AG09319 (cell line): Measurements from ENCODE around the gene SAFB2.

ENCODE experiments used
- DNase-seq: peaks from one replicate; pipeline ENCODE4 v3.0.0-alpha.2; 2010; ENCODE audit warnings: low read depth; ENCODE audit errors: extremely low read depth
- TF ChIP-seq, protein P1 (sequence below): IDR thresholded peaks from 2 replicates; pipeline ENCODE4 v1.5.1; 2011; ENCODE audit warnings: low read depth, mild to moderate bottlenecking, inconsistent platforms, low read length, moderate library complexity

Gene SAFB2

DNA sequence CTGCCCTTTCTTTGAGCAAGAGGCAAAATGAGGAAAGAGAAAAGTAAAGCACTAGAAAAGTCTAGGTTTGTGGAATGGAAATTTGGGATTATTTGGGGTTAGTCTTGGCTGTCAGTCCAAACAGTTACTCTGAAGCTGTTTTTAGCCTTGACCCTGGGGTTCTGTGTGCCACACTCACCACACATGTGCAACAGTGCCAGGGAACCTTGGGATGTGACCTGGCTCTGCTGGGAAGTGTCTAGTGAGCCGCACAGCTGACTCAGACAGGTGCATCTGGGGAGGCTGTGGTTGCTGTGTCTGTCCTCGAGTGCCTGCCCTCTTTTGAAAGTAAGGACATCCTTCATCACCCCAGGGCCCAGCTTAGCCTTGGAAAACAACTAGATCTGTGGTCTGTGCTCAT lies 41.9 kb upstream of the SAFB2 start:
- DNase-seq: no peak
- TF ChIP-seq, protein P1, sequence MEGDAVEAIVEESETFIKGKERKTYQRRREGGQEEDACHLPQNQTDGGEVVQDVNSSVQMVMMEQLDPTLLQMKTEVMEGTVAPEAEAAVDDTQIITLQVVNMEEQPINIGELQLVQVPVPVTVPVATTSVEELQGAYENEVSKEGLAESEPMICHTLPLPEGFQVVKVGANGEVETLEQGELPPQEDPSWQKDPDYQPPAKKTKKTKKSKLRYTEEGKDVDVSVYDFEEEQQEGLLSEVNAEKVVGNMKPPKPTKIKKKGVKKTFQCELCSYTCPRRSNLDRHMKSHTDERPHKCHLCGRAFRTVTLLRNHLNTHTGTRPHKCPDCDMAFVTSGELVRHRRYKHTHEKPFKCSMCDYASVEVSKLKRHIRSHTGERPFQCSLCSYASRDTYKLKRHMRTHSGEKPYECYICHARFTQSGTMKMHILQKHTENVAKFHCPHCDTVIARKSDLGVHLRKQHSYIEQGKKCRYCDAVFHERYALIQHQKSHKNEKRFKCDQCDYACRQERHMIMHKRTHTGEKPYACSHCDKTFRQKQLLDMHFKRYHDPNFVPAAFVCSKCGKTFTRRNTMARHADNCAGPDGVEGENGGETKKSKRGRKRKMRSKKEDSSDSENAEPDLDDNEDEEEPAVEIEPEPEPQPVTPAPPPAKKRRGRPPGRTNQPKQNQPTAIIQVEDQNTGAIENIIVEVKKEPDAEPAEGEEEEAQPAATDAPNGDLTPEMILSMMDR: no peak

DNA sequence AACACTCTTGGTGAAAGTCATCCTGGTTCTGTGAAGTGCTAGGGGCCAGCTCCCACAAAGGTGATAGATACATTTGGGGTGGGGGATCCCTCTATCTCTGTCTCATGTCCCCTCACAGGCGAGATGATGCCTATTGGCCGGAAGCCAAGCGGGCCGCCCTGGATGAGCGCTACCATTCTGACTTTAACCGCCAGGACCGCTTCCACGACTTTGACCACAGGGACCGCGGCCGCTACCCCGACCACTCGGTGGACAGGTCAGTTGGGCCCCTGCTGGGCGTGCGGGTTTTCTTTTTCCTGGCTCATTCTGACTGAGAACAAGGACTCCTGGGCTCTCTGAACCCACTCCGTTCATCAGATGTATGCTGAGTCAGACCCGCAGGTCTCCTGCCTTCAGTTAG lies 41.3 kb upstream of the SAFB2 start:
- no peak for DNase-seq
- TF ChIP-seq, protein P1: no peak

DNA sequence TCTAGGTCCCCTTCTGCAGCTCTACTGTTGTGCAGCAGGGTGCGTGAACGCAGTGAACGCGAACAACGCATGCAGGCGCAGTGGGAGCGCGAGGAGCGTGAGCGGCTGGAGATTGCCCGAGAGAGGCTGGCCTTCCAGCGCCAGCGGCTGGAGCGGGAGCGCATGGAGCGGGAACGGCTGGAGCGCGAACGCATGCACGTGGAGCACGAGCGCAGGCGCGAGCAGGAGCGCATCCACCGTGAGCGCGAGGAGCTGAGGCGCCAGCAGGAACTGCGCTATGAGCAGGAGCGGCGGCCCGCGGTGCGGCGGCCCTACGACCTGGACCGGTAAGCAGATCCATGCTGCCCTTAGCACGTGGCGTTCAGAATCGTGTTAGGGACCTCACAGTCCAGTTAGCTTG lies 38.9 kb upstream of the SAFB2 start:
- DNase-seq: no peak

DNA sequence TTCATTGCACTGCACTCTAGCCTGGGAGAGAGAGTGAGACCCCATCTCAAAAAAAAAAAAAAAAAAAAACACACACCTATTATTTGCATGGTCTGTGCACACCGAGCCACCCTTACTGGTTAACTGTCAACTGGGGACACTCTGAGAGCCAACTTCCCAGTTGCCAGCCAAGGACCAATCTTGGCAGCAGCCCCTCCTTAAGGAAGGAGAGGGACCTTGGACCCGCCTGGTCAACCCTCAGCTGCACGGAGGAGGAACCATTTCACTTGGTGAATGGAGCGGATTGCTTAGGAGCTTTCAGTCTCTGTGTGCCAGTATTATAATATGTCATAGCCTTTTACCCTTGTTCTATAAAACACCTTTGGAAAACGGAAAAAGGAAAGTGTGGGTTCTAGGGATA lies 32.8 kb upstream of the SAFB2 start:
- DNase-seq: no peak
- TF ChIP-seq, protein P1: no peak

More for the DNA sequence above, 38.9 kb upstream of the SAFB2 start:
- TF ChIP-seq, protein P1: no peak

DNA sequence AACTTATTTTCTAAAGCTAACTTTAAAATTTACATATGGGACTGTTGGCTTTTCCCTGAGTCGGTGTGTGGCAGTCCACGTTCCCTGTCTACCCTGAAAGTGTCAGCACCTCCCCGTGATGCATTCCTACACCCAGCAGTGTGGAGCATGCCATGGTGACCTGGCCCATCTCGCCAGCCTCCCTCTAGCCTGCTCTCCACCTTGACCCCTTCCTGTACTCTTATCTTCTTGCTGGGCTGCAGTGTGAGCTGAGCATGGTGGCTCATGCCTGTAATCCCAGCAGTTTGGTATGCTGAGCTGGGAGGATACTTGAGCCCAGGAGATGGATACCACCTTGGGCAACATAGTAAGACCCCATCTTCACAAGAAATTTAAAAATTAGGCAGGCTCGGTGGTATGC lies 32.4 kb upstream of the SAFB2 start:
- DNase-seq: no peak
- TF ChIP-seq, protein P1: no peak

DNA sequence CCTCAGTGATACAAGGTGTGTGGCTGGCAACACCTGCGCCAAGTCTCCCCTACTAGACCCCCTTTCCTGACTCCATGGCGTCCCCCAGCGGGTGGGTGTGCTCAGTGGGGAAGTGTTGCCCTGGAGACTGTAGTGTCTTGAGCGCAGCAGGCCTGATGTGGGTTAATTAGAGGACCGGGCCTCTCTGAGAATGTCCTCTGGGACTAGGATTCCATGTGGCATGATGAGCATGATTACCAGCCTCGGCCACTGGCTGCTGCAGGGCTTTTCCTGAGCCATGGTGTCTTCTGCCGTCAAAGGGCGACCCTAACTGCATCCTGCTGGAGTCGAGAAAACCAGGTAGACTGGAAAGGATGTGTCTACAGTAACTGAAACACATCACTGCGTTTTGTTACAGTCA lies 29.7 kb upstream of the SAFB2 start:
- DNase-seq: no peak
- TF ChIP-seq, protein P1: no peak

DNA sequence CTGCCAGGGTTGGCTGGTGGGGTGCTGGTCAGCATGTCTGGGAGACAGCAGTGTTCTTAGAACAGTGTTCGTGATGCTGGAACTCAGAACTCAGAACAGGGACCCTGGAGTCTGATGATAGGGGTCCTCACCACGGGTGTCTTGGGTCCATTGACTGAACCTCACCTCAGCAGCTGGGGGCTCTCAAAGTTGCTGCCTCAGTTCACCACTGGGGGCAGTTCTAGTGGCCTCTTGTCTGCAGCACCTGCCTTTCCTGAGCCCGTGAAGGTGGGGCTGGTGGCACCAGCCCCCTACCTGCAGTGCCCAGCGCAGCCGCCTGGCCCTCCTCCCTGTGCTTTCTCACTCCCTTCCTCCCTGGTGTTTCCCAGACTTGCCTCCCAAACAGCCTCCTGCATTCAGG lies 28.8 kb upstream of the SAFB2 start:
- TF ChIP-seq, protein P1: no peak
- no peak for DNase-seq
